HG02610 (cell line): ENCODE measurements around the gene TMLHE.
"Not testable (repeated sequence)": the region's sequence is repeated elsewhere in the genome, so short reads cannot be mapped to it uniquely, and the experiment has no call there.

Experiments
- ATAC-seq: cut with Tn5 transposase; IDR thresholded peaks from one replicate; pipeline ENCODE4 v1.9.1; 2021; ENCODE audit warnings: mild to moderate bottlenecking, moderate library complexity; ENCODE audit not compliant: unreplicated experiment

The TMLHE gene

GRCh38 chrX:155612312-155613224 is at the start of gene TMLHE, which contains the start of gene SPRY3:
Gene TMLHE (minus strand): TSS chrX:155612952. CDS start chrX:155545276, 67,676 bp downstream.
Gene SPRY3 (plus strand): TSS chrX:155612586.
- peak; percentile 91 for ATAC-seq

- ATAC-seq: no peak
These were observed 49.5 kb upstream of the TMLHE start for GRCh38 chrX:155662282-155662681.

GRCh38 chrX:155645180-155645579 is 32.4 kb upstream of the TMLHE start:
- ATAC-seq: no peak

GRCh38 chrX:155643240-155643639 is 30.5 kb upstream of the TMLHE start:
- no peak for ATAC-seq

GRCh38 chrX:155641371-155641770 is 28.6 kb upstream of the TMLHE start:
- not testable (repeated sequence) for ATAC-seq

- ATAC-seq: no peak
These were observed 25.0 kb upstream of the TMLHE start for GRCh38 chrX:155637714-155638113.

- not testable (repeated sequence) for ATAC-seq
These were observed 22.3 kb upstream of the TMLHE start for GRCh38 chrX:155635019-155635418.

GRCh38 chrX:155632431-155633100 is 19.8 kb upstream of the TMLHE start:
- no peak for ATAC-seq

GRCh38 chrX:155620110-155620509 is 7.4 kb upstream of the TMLHE start:
- not testable (repeated sequence) for ATAC-seq

- ATAC-seq: no peak
These were observed 3.2 kb upstream of the TMLHE start for GRCh38 chrX:155615938-155616337.

- ATAC-seq: no peak
These were observed 1.3 kb upstream of the TMLHE start for GRCh38 chrX:155613927-155614559.

- ATAC-seq: no peak
These were observed 1.4 kb downstream of the TMLHE start for GRCh38 chrX:155611302-155611701.

GRCh38 chrX:155592981-155593380 is 19.8 kb downstream of the TMLHE start:
- no peak for ATAC-seq

GRCh38 chrX:155592331-155592730 is 20.4 kb downstream of the TMLHE start:
- ATAC-seq: no peak

- no peak for ATAC-seq
These were observed 35.1 kb downstream of the TMLHE start for GRCh38 chrX:155577682-155578081.

GRCh38 chrX:155563099-155563498 is 49.7 kb downstream of the TMLHE start:
- ATAC-seq: no peak

GRCh38 chrX:155544881-155545280 is 67.9 kb downstream of the TMLHE start:
- no peak for ATAC-seq

- ATAC-seq: no peak
These were observed 76.9 kb downstream of the TMLHE start for GRCh38 chrX:155535866-155536265.

GRCh38 chrX:155534800-155535199 is 78.0 kb downstream of the TMLHE start:
- ATAC-seq: no peak

- ATAC-seq: not testable (repeated sequence)
These were observed 85.7 kb downstream of the TMLHE start for GRCh38 chrX:155527023-155527422.

GRCh38 chrX:155514225-155514624 is 98.5 kb downstream of the TMLHE start:
- ATAC-seq: no peak
